GM21723 (cell line): ENCODE data around the gene POLR1F.

Source experiments
- ATAC-seq: cut with Tn5 transposase; IDR thresholded peaks from one replicate; pipeline ENCODE4 v1.9.1; 2021; ENCODE audit warnings: mild to moderate bottlenecking, moderate library complexity; ENCODE audit not compliant: unreplicated experiment

The POLR1F gene

DNA sequence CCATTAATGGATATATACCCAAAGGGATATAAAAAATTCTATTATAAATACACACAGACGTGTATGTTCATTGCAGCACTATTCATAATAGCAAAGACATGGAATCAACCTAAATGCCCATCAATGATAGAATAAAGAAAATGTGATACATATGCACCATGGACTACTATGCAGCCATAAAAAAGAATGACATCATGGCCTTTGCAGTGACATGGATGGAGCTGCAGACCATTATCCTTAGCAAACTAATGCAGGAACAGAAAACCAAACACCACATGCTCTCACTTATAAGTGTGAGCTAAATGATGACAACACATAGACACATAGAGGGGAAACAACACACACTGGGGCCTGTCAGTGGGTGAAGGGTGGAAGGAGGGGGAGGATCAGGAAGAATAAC is 33.0 kb downstream of the POLR1F start:
- ATAC-seq = no peak

GRCh38 chr7:19674266-19674960 is 34.4 kb downstream of the POLR1F start:
- ATAC-seq = no peak

DNA sequence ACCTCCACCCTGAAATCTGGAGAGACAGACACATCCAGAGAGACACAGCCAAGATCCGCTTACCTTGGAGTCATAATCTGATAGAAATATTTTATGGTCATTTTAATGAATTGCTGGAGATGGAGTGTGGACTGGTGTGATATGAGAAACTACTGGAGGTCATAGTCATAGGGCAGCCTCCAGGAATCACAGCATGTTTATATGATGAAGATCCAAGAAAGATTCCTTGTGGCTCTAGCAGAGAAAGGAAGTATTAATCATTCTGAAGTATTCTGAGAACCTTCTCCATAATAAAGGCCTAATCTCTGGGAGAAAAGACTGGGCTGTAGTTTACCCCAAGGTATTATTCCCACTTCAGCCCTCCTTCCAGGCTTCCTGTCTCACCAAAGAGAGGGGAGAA is 38.0 kb downstream of the POLR1F start:
- ATAC-seq = no peak

- no peak for ATAC-seq
Measured at GRCh38 chr7:19665399-19666008, 43.3 kb downstream of the POLR1F start.

DNA sequence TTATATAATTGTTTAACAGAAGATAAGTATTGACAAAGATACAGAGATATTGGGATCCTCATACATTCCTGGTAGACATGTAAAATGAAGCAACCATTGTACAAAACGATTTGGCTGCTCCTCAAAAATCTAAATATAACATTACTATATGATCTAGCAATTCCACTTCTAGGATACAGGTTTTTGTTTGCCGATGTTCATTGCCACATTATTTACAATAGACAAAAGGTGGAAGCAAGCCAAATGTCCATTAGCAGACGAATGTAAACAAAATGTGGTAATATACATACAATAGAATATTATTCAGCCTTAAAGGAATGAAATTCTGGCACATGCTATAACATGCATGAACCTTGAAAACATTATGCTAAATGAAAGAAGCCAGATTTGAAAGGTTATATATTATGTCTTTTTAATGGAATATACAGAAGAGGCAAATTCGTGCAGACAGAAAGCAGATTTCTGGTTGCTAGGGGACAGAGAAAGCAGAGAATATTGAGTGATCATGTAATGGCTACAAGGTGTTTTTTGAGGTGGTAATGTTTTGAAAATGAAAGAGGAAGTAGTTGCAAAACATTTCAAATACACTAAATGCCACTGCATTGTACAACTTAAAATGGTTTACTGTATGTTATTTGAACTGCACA is 44.9 kb downstream of the POLR1F start:
- peak; percentile 98 for ATAC-seq

GRCh38 chr7:19648791-19649190 is 60.0 kb downstream of the POLR1F start:
- ATAC-seq = no peak
